HEK293 (cell line): ENCODE measurements around the gene IL13RA2.

Experiments
- CTCF ChIA-PET: fragments of 350-600 bp; formaldehyde crosslinking; extraction: SDS; loops from one replicate; lab custom pipeline; 2021; ENCODE audit warnings: antibody characterized with exemption; lab: Yijun Ruan, JAX
- POLR2A ChIA-PET: fragments of 300-600 bp; formaldehyde crosslinking; extraction: SDS; loops from one replicate; lab custom pipeline; 2020; ENCODE audit warnings: antibody characterized with exemption, inconsistent platforms; lab: Yijun Ruan, JAX
- H3K27ac ChIP-seq: fragments of 200-500 bp; sonication (Bioruptor generic); 2 replicates; pipeline ENCODE4 v1.5.1; 2014; ENCODE audit warnings: low read depth, low read length, control low read depth, inconsistent platforms; ENCODE audit errors: extremely low read depth
- H3K36me3 ChIP-seq, 2 experiments: fragments of 200-500 bp in 1 of 2; sonication (Bioruptor generic) in 1 of 2; 1 replicate in 1 of 2; 2 replicates in 1 of 2; pipeline ENCODE4 v1.5.1; 2014 to 2017; ENCODE audit warnings: inconsistent platforms in 2 of 2, low read length in 2 of 2; ENCODE audit not compliant: control insufficient read depth in 2 of 2, insufficient read depth in 1 of 2
- H3K4me1 ChIP-seq: fragments of 200-500 bp; sonication (Bioruptor generic); 2 replicates; pipeline ENCODE4 v1.5.1; 2014; ENCODE audit warnings: mild to moderate bottlenecking, low read length, inconsistent platforms; ENCODE audit not compliant: control insufficient read depth, insufficient read depth
- H3K4me3 ChIP-seq: 2 replicates; pipeline ENCODE4 v1.5.1; 2011; ENCODE audit warnings: low read depth, mild to moderate bottlenecking, control low read depth, low read length, moderate library complexity
- H3K9me3 ChIP-seq: fragments of 200-500 bp; sonication (Bioruptor generic); 2 replicates; pipeline ENCODE4 v1.5.1; 2014; ENCODE audit warnings: low read depth, low read length, inconsistent platforms; ENCODE audit not compliant: control insufficient read depth, insufficient read depth
- HOXD13 ChIP-seq: sonication (generic); formaldehyde crosslinking; IDR thresholded peaks from 2 replicates; pipeline ENCODE4 v1.8.0; 2022; ENCODE audit warnings: missing genetic modification reagents, borderline replicate concordance
- OSR2 ChIP-seq: fragments of 450-650 bp; formaldehyde crosslinking; IDR thresholded peaks from 2 replicates; pipeline ENCODE4 v1.5.1; 2016; ENCODE audit warnings: missing biosample characterization, missing genetic modification characterization
- PRDM2 ChIP-seq: fragments of 450-650 bp; formaldehyde crosslinking; IDR thresholded peaks from 2 replicates; pipeline ENCODE4 v1.5.1; 2016; ENCODE audit warnings: missing biosample characterization, missing genetic modification characterization, borderline replicate concordance
- PRDM4 ChIP-seq: fragments of 450-650 bp; formaldehyde crosslinking; IDR thresholded peaks from 2 replicates; pipeline ENCODE4 v1.5.1; 2017; ENCODE audit warnings: missing biosample characterization, missing genetic modification characterization
- REPIN1 ChIP-seq: fragments of 450-650 bp; formaldehyde crosslinking; IDR thresholded peaks from 2 replicates; pipeline ENCODE4 v1.5.1; 2017; ENCODE audit warnings: missing biosample characterization, missing genetic modification characterization, low read depth
- ZBTB11 ChIP-seq: fragments of 450-650 bp; formaldehyde crosslinking; conservative IDR thresholded peaks from 2 replicates; pipeline ENCODE4 v1.5.1; 2016; ENCODE audit warnings: low read depth, missing biosample characterization, missing genetic modification characterization
- ZBTB21 ChIP-seq: fragments of 450-650 bp; formaldehyde crosslinking; IDR thresholded peaks from 2 replicates; pipeline ENCODE4 v1.5.1; 2017; ENCODE audit warnings: missing biosample characterization, missing genetic modification characterization
- ZBTB26 ChIP-seq: fragments of 450-650 bp; formaldehyde crosslinking; optimal IDR thresholded peaks from 2 replicates; pipeline ENCODE3; 2016; ENCODE audit warnings: missing biosample characterization, mild to moderate bottlenecking, missing genetic modification characterization
- ZBTB44 ChIP-seq: fragments of 450-650 bp; IDR thresholded peaks from 2 replicates; pipeline ENCODE4 v1.5.1; 2018; ENCODE audit warnings: missing biosample characterization, mild to moderate bottlenecking, missing genetic modification characterization
- ZNF335 ChIP-seq: fragments of 450-650 bp; formaldehyde crosslinking; conservative IDR thresholded peaks from 2 replicates; pipeline ENCODE4 v1.5.1; 2016; ENCODE audit warnings: missing biosample characterization, missing genetic modification characterization
- ZNF416 ChIP-seq: fragments of 450-650 bp; formaldehyde crosslinking; IDR thresholded peaks from 2 replicates; pipeline ENCODE4 v1.5.1; 2016; ENCODE audit warnings: missing biosample characterization, missing genetic modification characterization
- ZNF560 ChIP-seq: fragments of 450-650 bp; formaldehyde crosslinking; IDR thresholded peaks from 2 replicates; pipeline ENCODE4 v1.5.1; 2017; ENCODE audit warnings: missing biosample characterization, missing genetic modification characterization, borderline replicate concordance
- ZNF610 ChIP-seq: fragments of 450-650 bp; formaldehyde crosslinking; IDR thresholded peaks from 2 replicates; pipeline ENCODE4 v1.5.1; 2016; ENCODE audit warnings: missing biosample characterization, missing genetic modification characterization, borderline replicate concordance
- ZNF623 ChIP-seq: fragments of 450-650 bp; formaldehyde crosslinking; IDR thresholded peaks from 2 replicates; pipeline ENCODE4 v1.5.1; 2016; ENCODE audit warnings: missing biosample characterization, missing genetic modification characterization
- ZNF768 ChIP-seq: fragments of 450-650 bp; formaldehyde crosslinking; IDR thresholded peaks from 2 replicates; pipeline ENCODE4 v1.5.1; 2018; ENCODE audit warnings: missing biosample characterization, mild to moderate bottlenecking, missing genetic modification characterization
- ZNF777 ChIP-seq: fragments of 450-650 bp; formaldehyde crosslinking; IDR thresholded peaks from 2 replicates; pipeline ENCODE4 v1.5.1; 2017; ENCODE audit warnings: missing biosample characterization, missing genetic modification characterization, borderline replicate concordance

IL13RA2 gene

GRCh38 chrX:114999906-115000305 lies 17.5 kb downstream of the IL13RA2 start:
- Histone ChIP-seq H3K9me3 (no peaks in the 10 kb centered on the region), H3K36me3 (no peaks in the 10 kb centered on the region), H3K4me3 (no peak overlapping the region), H3K4me1 (no peaks in the 10 kb centered on the region), H3K27ac (no peak overlapping the region)
- ChIA-PET POLR2A (no interaction called here), CTCF (interaction anchor here (1.5 kb wide), 1 partner anchor 19 kb away, joined by 3 read pairs; no protein-coding TSS in a partner anchor)
- TF ChIP-seq ZNF768 (tag by site-specific recombination), result no peak
- no peak for TF ChIP-seq REPIN1
- TF ChIP-seq ZNF560 (tag by site-specific recombination), result no peak
- no peak for TF ChIP-seq ZNF610 (tag by site-specific recombination)
- no peak for TF ChIP-seq ZBTB21 (tag by site-specific recombination)
- no peak for TF ChIP-seq PRDM2 (tag by site-specific recombination)
- no peak for TF ChIP-seq ZBTB44 (tag by site-specific recombination)
- TF ChIP-seq ZNF777 (tag by site-specific recombination), result no peak
- no peak for TF ChIP-seq HOXD13 (CRISPR knock-in tag)
- no peak for TF ChIP-seq OSR2
- TF ChIP-seq ZBTB26 (tag by site-specific recombination), result no peak
- TF ChIP-seq PRDM4 (tag by site-specific recombination), result no peak
- TF ChIP-seq ZNF335 (tag by site-specific recombination), result no peak
- TF ChIP-seq ZNF416 (tag by site-specific recombination), result no peak
- no peak for TF ChIP-seq ZNF623
- TF ChIP-seq ZBTB11, result no peak
